ENCODE data around the gene B4GALNT4.
"Not testable (repeated sequence)": the region's sequence is repeated elsewhere in the genome, so short reads cannot be mapped to it uniquely, and the experiment has no call there.

The B4GALNT4 gene

GRCh38 chr11:358129-358800, 11.0 kb upstream of the B4GALNT4 start:
- DNase-seq (ENCODE audit: low read depth): no peak

- DNase-seq (ENCODE audit: low read depth): no peak
Observed at GRCh38 chr11:359181-359714, 10.1 kb upstream of the B4GALNT4 start.

GRCh38 chr11:360326-361280, 8.7 kb upstream of the B4GALNT4 start:
- no peak for DNase-seq (ENCODE audit: low read depth)

GRCh38 chr11:362642-363442, 6.5 kb upstream of the B4GALNT4 start:
- no peak for DNase-seq (ENCODE audit: low read depth)

GRCh38 chr11:363443-363805, 5.9 kb upstream of the B4GALNT4 start:
- not testable (repeated sequence) for DNase-seq (ENCODE audit: low read depth)

GRCh38 chr11:363948-364761, 5.1 kb upstream of the B4GALNT4 start:
- no peak for DNase-seq (ENCODE audit: low read depth)

GRCh38 chr11:364991-365725, 4.1 kb upstream of the B4GALNT4 start:
- no peak for DNase-seq (ENCODE audit: low read depth)

- no peak for DNase-seq (ENCODE audit: low read depth)
Observed at GRCh38 chr11:365831-366230, 3.5 kb upstream of the B4GALNT4 start.

- DNase-seq (ENCODE audit: low read depth): no peak
Observed at GRCh38 chr11:367956-368413, 1.3 kb upstream of the B4GALNT4 start.

GRCh38 chr11:368414-369335, 624 bp upstream of the B4GALNT4 start:
- DNase-seq (ENCODE audit: low read depth): no peak

GRCh38 chr11:370070-370941, 1.0 kb downstream of the B4GALNT4 start:
- DNase-seq (ENCODE audit: low read depth): no peak

- no peak for DNase-seq (ENCODE audit: low read depth)
Observed at GRCh38 chr11:371051-371450, 1.8 kb downstream of the B4GALNT4 start.

GRCh38 chr11:371716-372590, 2.7 kb downstream of the B4GALNT4 start:
- no peak for DNase-seq (ENCODE audit: low read depth)

- no peak for DNase-seq (ENCODE audit: low read depth)
Observed at GRCh38 chr11:372809-373715, 3.8 kb downstream of the B4GALNT4 start.

GRCh38 chr11:373716-374551, 4.6 kb downstream of the B4GALNT4 start:
- DNase-seq (ENCODE audit: low read depth): no peak
